GM19452 (cell line): ENCODE data around the gene HASPIN.
"Not testable (repeated sequence)": the region's sequence is repeated elsewhere in the genome, so short reads cannot be mapped to it uniquely, and the experiment has no call there.

Experiments used
- ATAC-seq: cut with Tn5 transposase; IDR thresholded peaks from one replicate; pipeline ENCODE4 v1.9.1; 2021; ENCODE audit not compliant: unreplicated experiment

HASPIN gene

GRCh38 chr17:3695723-3696411 lies 27.8 kb upstream of the HASPIN start, which contains the start of gene P2RX5:
TSS of gene P2RX5 (minus strand) at chr17:3696155. CDS start at chr17:3696005, 150 bp downstream.
- ATAC-seq = no peak

DNA sequence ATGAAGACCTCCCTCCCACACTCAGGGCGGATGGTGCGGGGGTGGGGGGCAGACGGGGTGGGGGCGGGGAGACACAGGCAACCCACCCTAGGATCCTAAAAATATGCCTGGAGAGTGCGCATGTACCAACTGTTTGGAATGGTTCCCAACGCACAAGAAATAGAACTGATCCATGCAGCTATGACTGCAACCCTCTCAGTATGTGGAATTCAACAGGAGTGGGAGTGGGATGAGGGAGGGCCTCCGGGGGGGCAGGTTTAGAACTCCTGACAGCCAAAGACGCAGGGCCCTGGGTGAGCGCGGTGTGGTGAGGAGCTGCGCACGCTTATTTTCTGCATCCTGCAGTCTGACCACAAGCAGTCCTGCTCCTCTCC lies 26.6 kb upstream of the HASPIN start:
- no peak for ATAC-seq

GRCh38 chr17:3698139-3698538 lies 25.6 kb upstream of the HASPIN start:
- no peak for ATAC-seq

- ATAC-seq = no peak
These were observed 23.8 kb upstream of the HASPIN start for GRCh38 chr17:3699951-3700350.

GRCh38 chr17:3702041-3702539 lies 21.6 kb upstream of the HASPIN start:
- ATAC-seq = not testable (repeated sequence)

GRCh38 chr17:3704931-3705717 lies 18.6 kb upstream of the HASPIN start:
- no peak for ATAC-seq

- ATAC-seq = not testable (repeated sequence)
These were observed 18.1 kb upstream of the HASPIN start for GRCh38 chr17:3705718-3705984.

- ATAC-seq = no peak
These were observed 15.3 kb upstream of the HASPIN start for GRCh38 chr17:3708366-3708765.

GRCh38 chr17:3710951-3711383 lies 12.7 kb upstream of the HASPIN start:
- ATAC-seq = peak; percentile 98

DNA sequence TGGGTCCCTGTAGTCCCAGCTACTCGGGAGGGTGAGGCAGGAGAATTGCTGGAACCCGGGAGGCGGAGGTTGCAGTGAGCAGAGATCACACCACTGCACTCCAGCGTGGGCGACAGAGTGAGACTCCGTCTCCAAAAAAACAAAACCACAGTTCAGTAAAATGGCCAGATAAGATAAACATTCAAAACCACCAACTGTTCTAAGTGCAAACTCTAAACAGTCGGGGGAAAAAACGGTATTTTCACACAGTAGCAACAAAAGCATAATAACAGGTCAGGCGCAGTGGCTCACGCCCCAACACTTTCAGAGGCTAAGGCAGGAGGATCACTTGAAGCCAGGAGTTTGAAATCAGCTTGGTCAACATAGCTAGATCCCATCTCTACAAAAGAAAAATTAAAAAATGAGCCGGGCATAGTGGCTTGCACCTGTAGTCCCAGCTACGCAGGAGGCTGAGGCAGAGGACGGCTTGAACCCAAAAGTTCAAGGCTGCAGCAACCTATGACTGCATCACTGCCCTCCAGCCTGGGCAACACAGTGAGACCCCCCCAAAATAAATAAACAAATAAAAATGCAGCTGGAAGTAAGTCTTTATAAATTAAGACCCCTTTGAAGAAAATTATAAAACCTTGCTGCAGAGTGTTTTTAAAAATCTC lies 10.8 kb upstream of the HASPIN start:
- no peak for ATAC-seq

DNA sequence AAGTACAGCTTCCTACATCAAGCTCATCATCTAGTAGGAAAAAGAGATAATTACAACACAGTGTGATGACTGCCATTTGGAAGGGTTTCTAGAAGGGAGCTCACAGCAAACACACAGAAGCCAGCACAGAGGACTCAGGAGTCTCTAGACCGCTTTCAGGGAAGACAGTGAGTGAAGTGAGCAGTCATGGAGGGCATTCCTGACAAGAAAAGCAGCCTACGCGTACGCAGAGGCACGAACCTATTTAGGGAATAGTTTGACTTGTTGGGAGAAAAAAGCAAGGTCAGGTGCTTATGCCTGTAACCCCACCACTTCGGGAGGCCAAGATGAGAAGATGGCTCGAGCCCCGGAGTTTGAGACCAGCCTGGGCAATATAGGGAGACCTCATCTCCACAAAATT lies 8.4 kb upstream of the HASPIN start:
- no peak for ATAC-seq

GRCh38 chr17:3718201-3718600 lies 5.5 kb upstream of the HASPIN start:
- ATAC-seq = no peak

- no peak for ATAC-seq
These were observed 4.4 kb upstream of the HASPIN start for GRCh38 chr17:3719265-3719664.

DNA sequence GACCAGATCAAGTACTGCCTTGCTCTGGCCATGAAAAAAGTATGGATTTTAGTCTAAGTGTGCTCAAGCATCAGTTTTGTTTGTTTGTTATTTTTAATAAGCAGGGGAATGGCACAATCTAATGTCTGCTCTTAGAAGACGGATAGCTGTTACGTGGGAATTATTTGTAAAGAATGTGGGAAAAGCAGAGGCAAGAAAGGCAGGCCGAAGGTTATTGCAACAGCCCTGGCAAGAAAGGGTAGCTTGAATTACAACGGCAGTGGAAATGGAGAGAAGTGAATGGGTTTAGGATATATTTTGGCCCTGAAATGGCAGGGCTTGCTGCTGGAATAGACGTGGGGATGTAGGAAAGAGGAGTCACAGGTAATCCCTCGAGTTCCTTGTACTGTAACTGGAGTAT lies 987 bp upstream of the HASPIN start:
- no peak for ATAC-seq

GRCh38 chr17:3723188-3723555 lies 531 bp upstream of the HASPIN start:
- ATAC-seq = no peak

DNA sequence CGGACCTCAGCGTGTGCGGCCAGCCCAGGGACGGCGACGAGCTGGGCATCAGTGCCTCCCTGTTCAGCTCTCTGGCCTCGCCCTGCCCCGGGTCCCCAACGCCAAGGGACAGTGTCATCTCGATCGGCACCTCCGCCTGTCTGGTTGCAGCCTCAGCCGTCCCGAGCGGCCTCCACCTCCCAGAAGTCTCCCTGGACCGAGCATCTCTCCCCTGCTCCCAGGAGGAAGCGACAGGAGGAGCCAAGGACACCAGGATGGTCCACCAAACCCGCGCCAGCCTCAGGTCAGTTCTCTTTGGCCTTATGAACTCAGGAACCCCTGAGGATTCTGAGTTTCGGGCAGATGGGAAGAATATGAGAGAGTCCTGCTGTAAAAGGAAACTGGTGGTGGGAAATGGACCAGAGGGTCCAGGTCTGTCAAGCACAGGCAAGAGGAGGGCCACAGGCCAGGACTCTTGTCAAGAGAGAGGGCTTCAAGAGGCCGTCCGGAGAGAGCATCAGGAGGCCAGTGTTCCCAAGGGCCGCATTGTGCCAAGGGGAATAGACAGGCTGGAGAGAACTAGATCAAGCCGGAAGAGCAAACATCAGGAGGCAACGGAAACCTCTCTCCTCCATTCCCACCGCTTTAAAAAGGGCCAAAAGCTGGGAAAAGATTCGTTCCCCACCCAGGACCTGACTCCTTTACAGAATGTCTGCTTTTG lies 825 bp downstream of the HASPIN start:
- no peak for ATAC-seq

GRCh38 chr17:3727041-3727440 lies 3.3 kb downstream of the HASPIN start:
- ATAC-seq = no peak

DNA sequence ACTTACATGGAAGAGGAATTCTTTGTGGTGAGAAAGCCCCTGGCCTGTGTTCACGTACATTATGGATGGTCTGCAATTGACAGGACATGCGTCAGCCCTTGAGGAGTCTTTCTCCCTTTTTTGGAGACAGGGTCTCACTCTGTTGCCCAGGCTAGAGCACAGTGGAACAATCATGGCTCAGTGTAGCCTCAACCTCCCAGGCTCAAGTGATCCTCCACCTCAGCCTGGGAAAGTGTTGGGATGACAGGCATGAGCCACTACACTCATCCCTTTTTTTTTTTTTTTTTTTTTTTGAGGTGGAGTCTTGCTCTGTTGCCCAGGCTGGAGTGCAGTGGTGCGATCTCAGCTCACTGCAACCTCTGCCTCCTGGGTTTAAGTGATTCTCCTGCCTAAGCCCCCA lies 4.4 kb downstream of the HASPIN start:
- not testable (repeated sequence) for ATAC-seq

DNA sequence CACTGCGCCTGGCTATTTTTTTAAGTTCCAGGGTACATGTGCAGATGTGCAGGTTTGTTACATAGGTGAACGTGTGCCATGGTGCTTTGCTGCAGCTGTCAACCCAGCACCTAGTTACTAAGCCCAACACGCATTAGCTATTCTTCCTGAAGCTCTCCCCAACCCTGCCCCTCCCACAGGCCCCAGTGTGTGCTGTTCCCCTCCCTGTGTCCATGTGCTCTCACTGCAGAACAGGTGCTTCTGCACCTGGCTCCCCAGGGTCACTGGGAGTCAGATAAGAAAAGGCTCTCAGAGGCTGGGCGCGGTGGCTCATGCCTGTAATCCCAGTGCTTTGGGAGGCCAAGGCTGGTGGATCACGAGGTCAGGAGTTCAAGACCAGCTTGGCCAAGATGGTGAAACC lies 6.2 kb downstream of the HASPIN start:
- ATAC-seq = no peak

GRCh38 chr17:3730881-3731429 lies 7.3 kb downstream of the HASPIN start:
- ATAC-seq = no peak

DNA sequence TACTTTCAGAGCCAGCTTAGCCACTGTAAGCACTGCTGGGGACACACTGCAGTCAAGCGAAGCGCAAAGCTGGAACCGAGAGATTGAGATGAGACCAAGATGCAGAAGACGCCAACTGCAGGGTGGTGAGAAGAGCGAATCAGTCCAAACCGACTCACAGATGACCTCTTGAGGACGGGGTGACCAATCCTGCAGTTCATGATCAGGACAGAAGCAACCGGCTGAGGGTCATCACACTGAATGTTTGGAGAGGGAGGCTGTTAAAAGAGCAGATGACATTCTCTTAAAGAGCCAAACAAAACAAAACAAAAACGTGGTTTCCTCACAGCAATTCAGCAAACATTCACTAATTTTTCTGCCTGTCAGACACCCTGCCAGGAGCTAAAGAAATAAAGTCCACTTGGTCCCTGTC lies 8.5 kb downstream of the HASPIN start:
- no peak for ATAC-seq
